Panc1 (cell line): ENCODE results near the gene KAZN.

Experiments
- POLR2AphosphoS5 ChIP-seq: IDR thresholded peaks from 2 replicates; pipeline ENCODE4 v1.6.1; 2012; ENCODE audit warnings: mild to moderate bottlenecking, low read depth, low read length, moderate library complexity
- TF ChIP-seq, protein P1 (sequence below): fragments of 450-650 bp; IDR thresholded peaks from 2 replicates; pipeline ENCODE4 v1.5.1; 2017; ENCODE audit warnings: mild to moderate bottlenecking
- TF ChIP-seq, protein P2 (sequence below), 2 experiments: IDR thresholded peaks; 2 replicates each; pipeline ENCODE4 v1.6.1; 2011 to 2012; ENCODE audit warnings: low read depth in 2 of 2, control low read depth in 1 of 2, low read length in 1 of 2, mild to moderate bottlenecking in 1 of 2, moderate library complexity in 1 of 2; ENCODE audit not compliant: insufficient read depth in 1 of 2

DNA sequence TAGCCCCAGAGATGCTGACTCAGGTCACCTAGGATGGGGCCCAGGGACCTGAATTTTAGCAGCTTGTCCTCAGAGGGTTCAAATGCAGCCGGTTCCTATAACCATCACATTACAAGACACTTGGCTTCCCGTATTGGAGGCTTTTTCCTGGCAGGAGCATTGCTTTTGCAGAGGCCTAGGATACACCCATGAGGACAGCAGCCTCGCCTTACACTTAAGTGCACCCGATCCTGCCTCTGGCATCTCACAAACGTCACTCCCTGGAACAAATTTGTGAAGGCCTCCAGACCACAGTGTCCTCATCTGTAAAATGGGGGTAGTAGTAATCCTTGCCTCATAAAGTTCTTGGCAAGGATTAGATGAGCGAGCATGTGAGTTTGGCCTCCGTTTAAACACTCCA lies 130.0 kb downstream of the KAZN start:
- TF ChIP-seq, protein P1, sequence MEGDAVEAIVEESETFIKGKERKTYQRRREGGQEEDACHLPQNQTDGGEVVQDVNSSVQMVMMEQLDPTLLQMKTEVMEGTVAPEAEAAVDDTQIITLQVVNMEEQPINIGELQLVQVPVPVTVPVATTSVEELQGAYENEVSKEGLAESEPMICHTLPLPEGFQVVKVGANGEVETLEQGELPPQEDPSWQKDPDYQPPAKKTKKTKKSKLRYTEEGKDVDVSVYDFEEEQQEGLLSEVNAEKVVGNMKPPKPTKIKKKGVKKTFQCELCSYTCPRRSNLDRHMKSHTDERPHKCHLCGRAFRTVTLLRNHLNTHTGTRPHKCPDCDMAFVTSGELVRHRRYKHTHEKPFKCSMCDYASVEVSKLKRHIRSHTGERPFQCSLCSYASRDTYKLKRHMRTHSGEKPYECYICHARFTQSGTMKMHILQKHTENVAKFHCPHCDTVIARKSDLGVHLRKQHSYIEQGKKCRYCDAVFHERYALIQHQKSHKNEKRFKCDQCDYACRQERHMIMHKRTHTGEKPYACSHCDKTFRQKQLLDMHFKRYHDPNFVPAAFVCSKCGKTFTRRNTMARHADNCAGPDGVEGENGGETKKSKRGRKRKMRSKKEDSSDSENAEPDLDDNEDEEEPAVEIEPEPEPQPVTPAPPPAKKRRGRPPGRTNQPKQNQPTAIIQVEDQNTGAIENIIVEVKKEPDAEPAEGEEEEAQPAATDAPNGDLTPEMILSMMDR = no peak
- TF ChIP-seq POLR2AphosphoS5 = no peak
- TF ChIP-seq, protein P2, sequence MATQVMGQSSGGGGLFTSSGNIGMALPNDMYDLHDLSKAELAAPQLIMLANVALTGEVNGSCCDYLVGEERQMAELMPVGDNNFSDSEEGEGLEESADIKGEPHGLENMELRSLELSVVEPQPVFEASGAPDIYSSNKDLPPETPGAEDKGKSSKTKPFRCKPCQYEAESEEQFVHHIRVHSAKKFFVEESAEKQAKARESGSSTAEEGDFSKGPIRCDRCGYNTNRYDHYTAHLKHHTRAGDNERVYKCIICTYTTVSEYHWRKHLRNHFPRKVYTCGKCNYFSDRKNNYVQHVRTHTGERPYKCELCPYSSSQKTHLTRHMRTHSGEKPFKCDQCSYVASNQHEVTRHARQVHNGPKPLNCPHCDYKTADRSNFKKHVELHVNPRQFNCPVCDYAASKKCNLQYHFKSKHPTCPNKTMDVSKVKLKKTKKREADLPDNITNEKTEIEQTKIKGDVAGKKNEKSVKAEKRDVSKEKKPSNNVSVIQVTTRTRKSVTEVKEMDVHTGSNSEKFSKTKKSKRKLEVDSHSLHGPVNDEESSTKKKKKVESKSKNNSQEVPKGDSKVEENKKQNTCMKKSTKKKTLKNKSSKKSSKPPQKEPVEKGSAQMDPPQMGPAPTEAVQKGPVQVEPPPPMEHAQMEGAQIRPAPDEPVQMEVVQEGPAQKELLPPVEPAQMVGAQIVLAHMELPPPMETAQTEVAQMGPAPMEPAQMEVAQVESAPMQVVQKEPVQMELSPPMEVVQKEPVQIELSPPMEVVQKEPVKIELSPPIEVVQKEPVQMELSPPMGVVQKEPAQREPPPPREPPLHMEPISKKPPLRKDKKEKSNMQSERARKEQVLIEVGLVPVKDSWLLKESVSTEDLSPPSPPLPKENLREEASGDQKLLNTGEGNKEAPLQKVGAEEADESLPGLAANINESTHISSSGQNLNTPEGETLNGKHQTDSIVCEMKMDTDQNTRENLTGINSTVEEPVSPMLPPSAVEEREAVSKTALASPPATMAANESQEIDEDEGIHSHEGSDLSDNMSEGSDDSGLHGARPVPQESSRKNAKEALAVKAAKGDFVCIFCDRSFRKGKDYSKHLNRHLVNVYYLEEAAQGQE (IDR thresholded peaks at IDR 0.05; ENCODE audit: insufficient read depth in 1 of 2, low read depth in 2 of 2, low read length in 1 of 2) = no peak
